Muscle layer of colon (tissue), 2 donors: ENCODE data around the gene CRNKL1.
"Not testable (repeated sequence)": the region's sequence is repeated elsewhere in the genome, so short reads cannot be mapped to it uniquely, and the experiment has no call there.

Experiments
- H3K27ac ChIP-seq: one replicate; pipeline ENCODE4 v1.7.0; 2013; ENCODE audit warnings: low read depth, mild to moderate bottlenecking, low read length, moderate library complexity
- H3K27me3 ChIP-seq, 2 donors: one replicate each; pipeline ENCODE4 v1.7.0; 2013; ENCODE audit warnings: low read length in 2 of 2, mild to moderate bottlenecking in 2 of 2; ENCODE audit not compliant: insufficient read depth in 2 of 2, control insufficient read depth in 1 of 2
- H3K36me3 ChIP-seq: one replicate; pipeline ENCODE4 v1.7.0; 2013; ENCODE audit warnings: mild to moderate bottlenecking, low read length; ENCODE audit not compliant: insufficient read depth
- H3K4me1 ChIP-seq: one replicate; pipeline ENCODE4 v1.7.0; 2013; ENCODE audit warnings: mild to moderate bottlenecking, low read length; ENCODE audit not compliant: insufficient read depth
- H3K4me3 ChIP-seq, 2 donors: one replicate each; pipeline ENCODE4 v1.7.0; 2013; ENCODE audit warnings: low read length in 2 of 2, low read depth in 1 of 2, mild to moderate bottlenecking in 1 of 2, moderate library complexity in 1 of 2
- H3K9ac ChIP-seq: one replicate; pipeline ENCODE4 v1.7.0; 2013; ENCODE audit warnings: low read length
- H3K9me3 ChIP-seq: one replicate; pipeline ENCODE4 v1.7.0; 2013; ENCODE audit warnings: mild to moderate bottlenecking, low read length
- donor health status: abdominal sarcoma.
- donor health status: Adenocarcinoma of cecum.

The CRNKL1 gene

DNA sequence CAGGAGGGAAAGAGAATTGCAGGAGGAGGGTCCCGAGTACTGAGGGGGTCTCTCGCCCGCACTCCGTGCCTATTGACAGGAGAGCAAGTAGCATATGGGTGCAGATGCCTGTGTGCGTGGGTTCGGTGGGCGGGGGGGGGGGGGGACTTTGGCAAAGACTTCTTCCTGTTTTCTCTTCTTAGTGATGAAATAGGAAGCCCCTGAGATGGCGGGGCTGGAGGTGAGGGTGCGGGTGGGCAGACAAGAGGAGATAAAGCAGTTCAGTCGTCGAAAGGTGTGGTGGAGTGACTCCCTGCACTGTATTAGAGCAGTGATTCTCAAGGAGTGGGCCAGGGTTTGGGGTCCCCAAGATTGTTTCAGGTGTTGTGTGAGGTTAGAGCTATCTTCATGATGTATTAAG is 31.4 kb downstream of the CRNKL1 start:
- Histone ChIP-seq H3K27me3 (no peaks in the 10 kb centered on the region), H3K36me3 (peaks cover 7% of the 10 kb centered on the region), H3K27ac (no peak overlapping the region), H3K9ac (no peak overlapping the region), H3K4me3 (no peak overlapping the region), H3K4me1 (peaks cover 22% of the 10 kb centered on the region), H3K9me3 (no peaks in the 10 kb centered on the region)

DNA sequence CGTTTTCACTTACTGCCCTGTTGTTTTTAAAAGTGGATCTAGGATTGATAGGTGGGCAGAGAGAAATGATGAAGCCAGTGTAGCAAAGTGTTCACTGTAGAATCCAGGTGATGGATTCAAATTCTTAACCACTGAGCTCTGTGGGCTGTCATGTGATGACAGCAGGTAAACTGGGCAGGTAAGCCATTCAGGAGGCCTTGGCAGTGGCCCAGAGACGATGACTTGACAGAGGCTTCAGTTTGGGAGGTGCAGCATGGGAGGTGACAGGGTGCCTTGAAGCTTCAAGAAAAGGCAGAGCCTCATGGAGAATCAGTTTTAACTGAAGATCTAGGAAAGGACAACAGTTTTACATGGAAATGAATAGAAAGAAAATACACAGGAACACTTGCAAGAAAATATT is 33.1 kb downstream of the CRNKL1 start:
- H3K27me3 ChIP-seq, result no peaks in the 10 kb centered on the region
- H3K27ac ChIP-seq, result no peak overlapping the region
- H3K4me1 ChIP-seq, result peaks cover 22% of the 10 kb centered on the region
- peaks cover 4% of the 10 kb centered on the region for H3K36me3 ChIP-seq
- no peak overlapping the region for H3K9ac ChIP-seq
- H3K4me3 ChIP-seq, result no peak overlapping the region
- no peaks in the 10 kb centered on the region for H3K9me3 ChIP-seq

DNA sequence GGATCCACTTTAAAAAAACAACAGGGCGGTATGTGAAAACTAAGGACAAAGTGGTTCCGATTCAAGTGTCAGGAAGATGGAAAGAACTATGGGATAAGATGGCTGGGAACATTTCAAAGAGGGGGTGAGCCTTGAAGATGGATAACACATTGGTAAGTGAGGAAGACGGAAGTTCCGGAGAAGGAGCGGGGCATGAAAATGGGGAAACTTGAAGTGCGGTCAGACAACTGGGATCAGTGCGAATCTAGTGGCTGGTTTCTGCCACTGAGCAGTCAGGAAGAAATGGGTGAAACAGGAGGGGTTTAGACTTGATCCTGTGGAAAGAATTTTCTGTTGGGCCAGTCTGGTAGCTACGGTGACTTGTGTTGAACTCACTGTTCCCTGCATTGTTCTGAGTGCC is 33.9 kb downstream of the CRNKL1 start:
- H3K4me3 ChIP-seq, result peak overlapping the region in 1 of 2 donors; percentile 77
- H3K9me3 ChIP-seq, result no peaks in the 10 kb centered on the region
- H3K27me3 ChIP-seq, result no peaks in the 10 kb centered on the region
- H3K27ac ChIP-seq, result no peak overlapping the region
- H3K9ac ChIP-seq, result peak overlapping the region; percentile 54
- H3K4me1 ChIP-seq, result peaks cover 22% of the 10 kb centered on the region
- peaks cover 3% of the 10 kb centered on the region for H3K36me3 ChIP-seq

DNA sequence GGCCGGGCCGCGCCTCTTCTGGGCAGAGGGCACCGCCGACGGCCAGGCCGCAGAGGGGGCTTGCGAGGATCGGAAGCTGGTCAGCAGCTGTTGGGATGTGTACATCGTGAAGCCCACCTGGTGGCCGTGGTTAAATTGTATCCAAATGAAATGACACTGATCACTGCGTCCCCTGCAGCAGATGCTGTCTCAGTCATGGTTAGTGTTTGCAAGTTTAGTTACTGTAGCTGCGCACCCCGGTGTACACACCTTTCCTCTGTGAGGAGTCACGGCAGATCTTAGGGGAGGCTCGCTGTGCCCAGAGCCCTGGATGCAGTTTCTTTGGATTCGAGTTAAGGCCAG is 34.5 kb downstream of the CRNKL1 start:
- Histone ChIP-seq H3K4me1 (peaks cover 22% of the 10 kb centered on the region), H3K27ac (peak overlapping the region; percentile 88), H3K4me3 (peak overlapping the region; percentile 77 to 94), H3K36me3 (no peaks in the 10 kb centered on the region), H3K9ac (peak overlapping the region; percentile 54), H3K9me3 (no peaks in the 10 kb centered on the region), H3K27me3 (no peaks in the 10 kb centered on the region)

DNA sequence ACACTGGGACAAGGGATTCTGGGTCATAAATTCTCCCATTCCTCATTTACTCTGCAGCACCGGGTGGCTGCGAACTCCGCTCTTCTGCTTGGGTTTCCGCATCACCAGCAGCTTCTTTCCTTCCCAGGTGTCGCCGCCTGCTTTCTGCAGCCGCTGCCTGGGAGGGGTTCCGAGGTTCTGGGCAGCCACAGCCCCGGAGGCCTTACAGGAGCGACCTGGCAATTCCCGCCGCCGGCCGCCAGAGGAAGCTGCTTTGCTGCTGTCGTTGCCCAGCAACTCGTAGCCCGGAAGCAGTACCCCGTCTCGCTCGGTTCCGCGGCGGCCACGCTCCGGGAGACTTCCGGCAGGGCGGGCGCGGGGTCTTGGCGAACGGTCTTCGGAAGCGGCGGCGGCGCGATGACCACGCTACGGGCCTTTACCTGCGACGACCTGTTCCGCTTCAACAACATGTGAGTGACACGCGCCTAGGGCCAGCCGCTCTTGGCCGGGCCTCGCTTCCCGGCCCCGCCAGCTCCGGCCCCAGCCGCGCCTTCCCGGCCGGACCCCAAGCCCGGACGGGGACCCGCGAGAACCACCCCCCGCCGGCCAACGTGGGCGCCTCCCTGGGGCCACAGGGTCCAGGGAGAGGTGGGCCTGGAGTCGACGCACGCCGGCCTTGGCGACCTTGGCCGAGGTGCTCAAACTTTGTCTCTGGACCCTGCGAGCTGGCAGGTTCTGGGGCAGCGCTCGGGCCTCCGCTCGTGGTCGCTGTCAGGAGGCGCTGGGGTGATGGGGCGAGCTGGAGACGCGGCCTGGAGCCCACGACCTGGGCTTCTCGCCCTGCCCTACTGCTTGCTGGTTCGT is 35.0 kb downstream of the CRNKL1 start, which contains the start of gene NAA20:
Gene NAA20 (plus strand): TSS at position 362 of the 843 bp plus-strand sequence. CDS start 35 bp downstream, at position 397.
- H3K4me1 ChIP-seq, result peaks cover 22% of the 10 kb centered on the region

DNA sequence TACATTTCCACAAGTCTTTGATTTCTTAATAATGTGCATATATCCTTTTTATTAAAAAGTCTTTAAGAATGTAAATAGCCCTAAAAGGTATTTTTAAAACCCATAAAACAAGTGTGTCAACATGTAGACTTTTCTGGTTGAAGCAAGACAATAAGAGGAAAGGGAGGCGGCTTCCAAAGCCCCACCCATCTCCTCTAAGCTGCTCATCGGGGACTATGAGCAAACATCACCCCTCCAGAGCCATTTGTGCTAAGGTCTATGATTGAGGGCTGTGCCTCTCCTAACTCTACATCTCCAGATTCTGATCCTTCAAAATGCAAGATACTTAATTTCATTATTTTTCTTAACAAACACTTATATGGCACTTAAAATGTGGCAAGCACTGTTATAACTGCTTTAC is 37.6 kb downstream of the CRNKL1 start:
- no peaks in the 10 kb centered on the region for H3K9me3 ChIP-seq
- no peak overlapping the region for H3K4me3 ChIP-seq
- peaks cover 37% of the 10 kb centered on the region for H3K4me1 ChIP-seq
- H3K36me3 ChIP-seq, result no peaks in the 10 kb centered on the region
- no peaks in the 10 kb centered on the region for H3K27me3 ChIP-seq
- H3K9ac ChIP-seq, result no peak overlapping the region
- no peak overlapping the region for H3K27ac ChIP-seq

More for the DNA sequence above, 35.0 kb downstream of the CRNKL1 start, which contains the start of gene NAA20:
- Histone ChIP-seq H3K27me3 (no peaks in the 10 kb centered on the region), H3K4me3 (peak within 1 kb of the TSS; percentile 77 to 94), H3K36me3 (no peaks in the 10 kb centered on the region), H3K9me3 (no peaks in the 10 kb centered on the region), H3K27ac (peak within 1 kb of the TSS; percentile 88), H3K9ac (peak within 1 kb of the TSS; percentile 54)

DNA sequence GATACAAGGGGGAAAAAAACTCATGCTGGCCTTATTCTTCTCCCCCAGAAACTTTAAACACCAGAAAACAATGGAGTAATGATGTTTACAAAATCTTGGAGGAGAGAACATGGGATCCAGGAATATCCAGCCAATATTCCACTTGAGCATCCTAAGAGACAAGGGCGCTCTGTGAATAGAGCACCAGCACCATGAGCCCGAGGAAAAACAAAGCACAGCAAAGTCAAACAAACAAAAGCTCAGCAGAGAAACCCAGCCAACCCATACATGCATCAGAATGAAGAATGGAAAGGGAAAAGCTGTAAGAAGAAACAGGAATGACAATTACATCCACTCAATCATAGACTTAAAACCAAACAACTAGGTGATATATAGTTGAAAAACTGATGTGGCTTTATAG is 39.7 kb downstream of the CRNKL1 start:
- Histone ChIP-seq H3K27me3 (no peaks in the 10 kb centered on the region), H3K4me3 (no peak overlapping the region), H3K36me3 (no peaks in the 10 kb centered on the region), H3K9me3 (no peaks in the 10 kb centered on the region), H3K9ac (no peak overlapping the region), H3K27ac (no peak overlapping the region), H3K4me1 (peaks cover 21% of the 10 kb centered on the region)

DNA sequence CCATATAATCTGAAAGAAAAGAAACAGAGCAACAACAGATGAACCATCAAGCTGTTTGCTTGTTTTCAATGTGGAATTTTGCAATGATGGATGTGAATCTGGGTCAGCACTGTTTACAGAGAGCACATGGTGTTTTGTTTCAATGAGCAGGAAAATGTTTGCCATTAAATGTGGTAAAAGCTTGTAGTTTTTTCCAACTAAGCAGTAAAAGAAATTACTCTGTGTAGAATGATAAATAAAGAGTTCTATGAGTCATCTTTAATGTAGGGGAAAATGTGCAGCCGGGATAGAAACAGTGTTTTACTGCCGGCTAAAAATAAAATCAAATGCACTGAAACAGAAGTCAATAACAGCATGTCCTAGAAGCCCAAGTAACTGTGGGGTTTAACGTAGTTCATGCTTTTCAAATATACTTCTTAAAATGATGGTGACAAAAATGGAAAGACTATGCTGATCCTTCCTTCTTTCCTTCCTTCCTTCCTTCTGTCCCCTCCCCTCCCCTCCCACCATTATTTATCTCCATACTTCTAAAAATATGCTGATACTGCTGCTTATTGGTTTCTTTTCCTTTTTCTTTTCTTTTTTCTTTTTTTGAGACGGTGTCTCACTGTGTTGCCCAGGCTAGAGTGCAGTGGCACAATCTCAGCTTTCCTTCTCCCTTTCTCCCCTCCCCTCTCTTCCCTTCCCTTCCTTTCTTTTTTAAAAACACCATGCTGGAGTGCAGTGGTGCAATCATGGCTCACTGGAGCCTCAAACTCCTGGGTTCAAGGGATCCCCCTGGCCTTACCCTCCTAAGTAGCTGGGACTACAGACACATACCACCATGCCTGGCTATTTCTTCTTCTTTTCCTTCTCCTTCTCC is 41.4 kb downstream of the CRNKL1 start:
- Histone ChIP-seq H3K9ac (no peak overlapping the region), H3K4me1 (peaks cover 21% of the 10 kb centered on the region), H3K36me3 (no peaks in the 10 kb centered on the region), H3K9me3 (no peaks in the 10 kb centered on the region), H3K27ac (peak overlapping the region; percentile 58), H3K4me3 (no peak overlapping the region), H3K27me3 (no peaks in the 10 kb centered on the region)

DNA sequence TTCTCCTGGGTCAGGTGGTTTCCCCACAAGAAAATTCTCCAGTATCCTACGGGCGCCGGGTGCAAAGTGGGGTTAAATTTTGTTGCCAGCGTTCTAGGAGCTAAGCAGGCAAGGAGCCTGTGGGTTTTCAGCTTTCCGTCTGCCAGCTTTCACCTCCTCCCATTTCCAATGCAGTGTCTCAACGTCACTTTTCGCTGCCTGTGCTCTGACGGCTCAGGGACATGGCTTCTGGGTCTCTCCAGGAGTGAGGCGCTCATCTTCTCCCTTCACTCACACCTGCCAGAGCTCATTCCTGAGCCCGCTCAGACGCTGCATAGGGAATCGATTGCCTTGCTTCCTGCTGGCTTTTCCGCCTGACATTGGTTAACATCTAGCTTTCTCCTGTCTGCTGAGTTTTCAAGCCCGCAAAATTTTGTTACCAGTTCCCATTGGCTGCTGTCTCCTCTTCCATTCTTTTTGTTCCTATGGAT is 42.4 kb downstream of the CRNKL1 start:
- H3K27ac ChIP-seq, result no peak overlapping the region
- peaks cover 21% of the 10 kb centered on the region for H3K4me1 ChIP-seq
- no peaks in the 10 kb centered on the region for H3K36me3 ChIP-seq
- H3K9ac ChIP-seq, result no peak overlapping the region
- H3K4me3 ChIP-seq, result no peak overlapping the region
- no peaks in the 10 kb centered on the region for H3K27me3 ChIP-seq
- H3K9me3 ChIP-seq, result no peaks in the 10 kb centered on the region

DNA sequence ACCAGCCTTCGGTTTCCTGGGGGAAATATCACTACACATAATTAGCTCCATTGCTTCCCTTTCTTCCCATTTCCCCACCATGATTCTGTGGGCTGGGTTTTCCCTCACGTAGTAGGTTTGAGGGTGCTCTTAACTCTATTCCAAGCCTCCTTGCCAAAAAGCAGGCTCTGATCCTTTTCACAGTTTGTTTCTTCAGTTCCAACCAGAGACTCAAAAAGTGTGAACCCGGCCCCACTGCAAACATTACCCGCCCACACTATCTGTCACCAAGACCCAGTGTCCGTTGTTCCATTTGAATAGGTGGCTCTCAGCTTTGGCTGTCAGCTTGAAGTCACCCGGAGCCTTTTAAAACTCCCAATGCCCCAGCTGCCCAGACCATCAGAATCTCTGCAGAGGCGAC is 46.9 kb downstream of the CRNKL1 start:
- Histone ChIP-seq H3K4me1 (peaks cover 37% of the 10 kb centered on the region), H3K9ac (no peak overlapping the region), H3K27me3 (no peaks in the 10 kb centered on the region), H3K4me3 (no peak overlapping the region), H3K9me3 (no peaks in the 10 kb centered on the region), H3K27ac (no peak overlapping the region), H3K36me3 (peaks cover 15% of the 10 kb centered on the region)

DNA sequence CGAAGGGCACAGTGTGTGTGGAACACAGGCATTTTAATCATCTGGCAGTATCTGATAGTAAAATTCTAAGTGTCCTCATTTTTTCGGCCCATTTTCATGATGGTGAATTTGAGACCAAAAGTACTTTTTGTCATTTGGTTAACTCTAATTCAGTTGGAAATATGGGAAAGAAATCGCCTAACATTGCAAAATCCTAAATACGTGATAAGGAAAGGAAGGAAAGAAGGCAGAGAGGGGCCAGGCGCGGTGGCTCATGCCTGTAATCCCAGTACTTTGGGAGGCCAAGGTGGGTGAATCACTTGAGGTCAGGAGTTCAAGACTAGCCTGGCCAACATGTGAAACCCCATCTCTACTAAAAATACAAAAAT is 48.3 kb downstream of the CRNKL1 start:
- not testable (repeated sequence) for H3K27me3 ChIP-seq, H3K9me3 ChIP-seq, H3K9ac ChIP-seq
- Histone ChIP-seq H3K4me1 (peaks cover 40% of the 10 kb centered on the region), H3K36me3 (peaks cover 26% of the 10 kb centered on the region), H3K4me3 (peak overlapping the region in 1 of 2 donors; percentile 46), H3K27ac (peak overlapping the region; percentile 56)
